H1 (cell line): ENCODE data around the gene MYO9A. TPM values are rescaled to one million over a fixed set of nuclear protein-coding genes. Genes with fewer than 3 reads are reported as not detected.

Source experiments
- CTCF ChIA-PET: fragments of 300-600 bp; sonication (Branson Sonifier 250); formaldehyde crosslinking; loops from one replicate; lab custom pipeline; 2021; ENCODE audit not compliant: partially characterized antibody; lab: Charles Lee
- POLR2A ChIA-PET: fragments of 300-600 bp; sonication (Branson Sonifier 250); formaldehyde crosslinking; loops from one replicate; lab custom pipeline; 2021; ENCODE audit warnings: inconsistent platforms; ENCODE audit not compliant: partially characterized antibody; lab: Charles Lee
- DNase-seq, 2 experiments: peaks; one replicate each; pipeline versions ENCODE4 v3.0.0 to v3.0.0-alpha.2; 2010 to 2022; ENCODE audit warnings: low spot score in 2 of 2, low read depth in 1 of 2, mixed read lengths in 1 of 2
- FAIRE-seq: peaks from 2 replicates; lab custom pipeline; 2011; peaks lifted over from hg19 to GRCh38; lab: Jason Lieb, UNC
- H2AFZ ChIP-seq: 2 replicates; pipeline ENCODE4 v1.8.1; 2012; ENCODE audit warnings: low read length, inconsistent platforms
- H2AK5ac ChIP-seq: 2 replicates; pipeline ENCODE4 v1.6.1; 2013; ENCODE audit warnings: low read depth, low read length
- H2BK120ac ChIP-seq: replicated peaks from 2 replicates; pipeline ENCODE3; 2013; ENCODE audit warnings: low read depth, low read length, inconsistent platforms
- H2BK12ac ChIP-seq: 2 replicates; pipeline ENCODE4 v1.6.1; 2013; ENCODE audit warnings: low read depth, low read length
- H2BK15ac ChIP-seq: 2 replicates; pipeline ENCODE4 v1.6.1; 2013; ENCODE audit warnings: low read length
- H2BK20ac ChIP-seq: 2 replicates; pipeline ENCODE4 v1.6.1; 2013; ENCODE audit warnings: low read length
- H2BK5ac ChIP-seq: 2 replicates; pipeline ENCODE4 v1.6.1; 2013; ENCODE audit warnings: low read depth, low read length
- H3K14ac ChIP-seq: 2 replicates; pipeline ENCODE4 v1.6.1; 2013; ENCODE audit warnings: inconsistent platforms; ENCODE audit not compliant: insufficient read length
- H3K18ac ChIP-seq: 2 replicates; pipeline ENCODE4 v1.6.1; 2013; ENCODE audit warnings: low read length; ENCODE audit errors: extremely low read depth
- H3K23ac ChIP-seq: 2 replicates; pipeline ENCODE4 v1.6.1; 2013; ENCODE audit warnings: inconsistent platforms; ENCODE audit not compliant: insufficient read length
- H3K23me2 ChIP-seq: 2 replicates; pipeline ENCODE4 v1.6.1; 2013; ENCODE audit warnings: low read depth, low read length
- H3K27ac ChIP-seq: 2 replicates; pipeline ENCODE4 v1.6.1; 2011; ENCODE audit warnings: low read depth, low read length, inconsistent platforms
- H3K27me3 ChIP-seq, 4 experiments: replicated peaks in 1 of 4; 1 replicate in 1 of 4; 2 replicates in 3 of 4; pipeline versions ENCODE4 v1.6.1 to v1.8.1; 2011 to 2013; ENCODE audit warnings: low read length in 3 of 4, mild to moderate bottlenecking in 3 of 4, inconsistent platforms in 2 of 4, mixed read lengths in 2 of 4, moderate library complexity in 1 of 4; ENCODE audit not compliant: control insufficient read depth in 3 of 4, insufficient read depth in 3 of 4; ENCODE audit errors: extremely low read depth in 1 of 4
- H3K36me3 ChIP-seq, 4 experiments: 2 replicates each; pipeline versions ENCODE4 v1.6.1 to v1.8.1; 2011 to 2013; ENCODE audit warnings: mild to moderate bottlenecking in 4 of 4, low read length in 3 of 4, moderate library complexity in 2 of 4, control low read depth in 1 of 4, inconsistent platforms in 1 of 4; ENCODE audit not compliant: insufficient read depth in 4 of 4, control insufficient read depth in 2 of 4
- H3K4ac ChIP-seq: replicated peaks from 2 replicates; pipeline ENCODE3; 2013; ENCODE audit warnings: low read length, low read depth, mixed read lengths, inconsistent platforms; ENCODE audit not compliant: insufficient read length
- H3K4me1 ChIP-seq, 4 experiments: replicated peaks in 1 of 4; 1 replicate in 1 of 4; 2 replicates in 3 of 4; pipeline versions ENCODE4 v1.6.1 to v1.8.1; 2011 to 2013; ENCODE audit warnings: low read length in 3 of 4, inconsistent platforms in 2 of 4, mixed read lengths in 1 of 4; ENCODE audit not compliant: insufficient read depth in 4 of 4, control insufficient read depth in 3 of 4
- H3K4me2 ChIP-seq, 2 experiments: 2 replicates each; pipeline versions ENCODE4 v1.6.1 to v1.8.1; 2011 to 2013; ENCODE audit warnings: low read depth in 2 of 2, low read length in 2 of 2, control low read depth in 1 of 2, inconsistent platforms in 1 of 2, mild to moderate bottlenecking in 1 of 2; ENCODE audit not compliant: insufficient read depth in 1 of 2
- H3K4me3 ChIP-seq, 4 experiments: fragments of 200-600, 300-600 bp in 1 of 4; sonication (generic), shearing (Covaris generic), sonication (Bioruptor Twin) in 1 of 4; 2 replicates each; pipeline versions ENCODE4 v1.5.1 to v1.8.1; 2011 to 2016; ENCODE audit warnings: low read length in 4 of 4, low read depth in 3 of 4, control low read depth in 2 of 4, inconsistent platforms in 2 of 4, mild to moderate bottlenecking in 2 of 4, mixed read lengths in 1 of 4, moderate library complexity in 1 of 4; ENCODE audit not compliant: insufficient read depth in 2 of 4; ENCODE audit errors: extremely low read depth in 1 of 4
- H3K56ac ChIP-seq: replicated peaks from 2 replicates; pipeline ENCODE3; 2013; ENCODE audit warnings: low read depth, mild to moderate bottlenecking, mixed read lengths, low read length, inconsistent platforms; ENCODE audit not compliant: insufficient read length
- H3K79me1 ChIP-seq: 2 replicates; pipeline ENCODE4 v1.6.1; 2013; ENCODE audit warnings: low read depth, low read length, control low read depth
- H3K79me2 ChIP-seq, 2 experiments: 2 replicates each; pipeline versions ENCODE4 v1.6.1 to v1.8.1; 2012 to 2013; ENCODE audit warnings: low read length in 2 of 2, mild to moderate bottlenecking in 2 of 2, inconsistent platforms in 1 of 2; ENCODE audit not compliant: insufficient read depth in 2 of 2, control insufficient read depth in 1 of 2
- H3K9ac ChIP-seq, 4 experiments: replicated peaks in 1 of 4; 1 replicate in 1 of 4; 2 replicates in 3 of 4; pipeline versions ENCODE4 v1.6.1 to v1.8.1; 2011 to 2013; ENCODE audit warnings: low read depth in 3 of 4, low read length in 3 of 4, control low read depth in 2 of 4, mild to moderate bottlenecking in 2 of 4, moderate library complexity in 2 of 4, inconsistent platforms in 1 of 4; ENCODE audit errors: extremely low read depth in 1 of 4
- H3K9me3 ChIP-seq, 2 experiments: 2 replicates each; pipeline versions ENCODE4 v1.6.1 to v1.8.1; 2012 to 2013; ENCODE audit warnings: mild to moderate bottlenecking in 2 of 2, moderate library complexity in 2 of 2, control low read depth in 1 of 2, inconsistent platforms in 1 of 2, low read depth in 1 of 2, low read length in 1 of 2, mixed read lengths in 1 of 2; ENCODE audit not compliant: insufficient read depth in 2 of 2
- H4K20me1 ChIP-seq, 2 experiments: replicated peaks in 1 of 2; 2 replicates each; pipeline versions ENCODE3 to v1.8.1; 2011 to 2013; ENCODE audit warnings: inconsistent platforms in 2 of 2, low read length in 2 of 2, mild to moderate bottlenecking in 1 of 2; ENCODE audit not compliant: insufficient read depth in 2 of 2, control insufficient read depth in 1 of 2
- H4K5ac ChIP-seq: 2 replicates; pipeline ENCODE4 v1.6.1; 2013; ENCODE audit warnings: low read length, low read depth, mixed read lengths, inconsistent platforms; ENCODE audit not compliant: insufficient read length
- H4K8ac ChIP-seq: 2 replicates; pipeline ENCODE4 v1.8.0; 2013; ENCODE audit warnings: mild to moderate bottlenecking, moderate library complexity, low read length, inconsistent platforms; ENCODE audit not compliant: insufficient read depth; ENCODE audit errors: extremely low read depth
- H4K91ac ChIP-seq: replicated peaks from 2 replicates; pipeline ENCODE3; 2013; ENCODE audit warnings: low read length, mixed read lengths, inconsistent platforms; ENCODE audit not compliant: insufficient read length
- CHD1 ChIP-seq: IDR thresholded peaks from 2 replicates; pipeline ENCODE4 v1.6.1; 2012; ENCODE audit warnings: low read depth, low read length, improper control_type of control experiment
- CHD2 ChIP-seq: IDR thresholded peaks from 2 replicates; pipeline ENCODE4 v1.6.1; 2012; ENCODE audit warnings: low read length, improper control_type of control experiment
- EGR1 ChIP-seq: IDR thresholded peaks from 2 replicates; pipeline ENCODE4 v1.6.1; 2011; ENCODE audit warnings: low read depth, low read length, borderline replicate concordance
- HDAC2 ChIP-seq, 2 experiments: fragments of 300-600 bp in 1 of 2; sonication (generic) in 1 of 2; IDR thresholded peaks; 2 replicates each; pipeline ENCODE4 v1.6.1; 2011 to 2012; ENCODE audit warnings: low read depth in 2 of 2, low read length in 2 of 2, mild to moderate bottlenecking in 2 of 2, moderate library complexity in 2 of 2, borderline replicate concordance in 1 of 2, inconsistent platforms in 1 of 2
- HDAC6 ChIP-seq: IDR thresholded peaks from one replicate; pipeline ENCODE4 v1.7.1; 2012; ENCODE audit warnings: low read depth, mild to moderate bottlenecking, inconsistent platforms, low read length, moderate library complexity
- JUN ChIP-seq: IDR thresholded peaks from 2 replicates; pipeline ENCODE4 v1.6.1; 2011; ENCODE audit warnings: low read depth, mild to moderate bottlenecking, improper control_type of control experiment, low read length
- KDM5A ChIP-seq: fragments of 200-600 bp; IDR thresholded peaks from 2 replicates; pipeline ENCODE4 v1.7.1; 2012; ENCODE audit warnings: mild to moderate bottlenecking, low read length, inconsistent platforms, mixed read lengths
- NANOG ChIP-seq: IDR thresholded peaks from 2 replicates; pipeline ENCODE4 v1.6.1; 2011; ENCODE audit warnings: low read length, low read depth, mild to moderate bottlenecking, inconsistent platforms; ENCODE audit not compliant: insufficient read depth, poor library complexity, severe bottlenecking
- SAP30 ChIP-seq: fragments of 300-600 bp; sonication (generic); IDR thresholded peaks from 2 replicates; pipeline ENCODE4 v1.7.1; 2012; ENCODE audit warnings: low read length, moderate library complexity, mild to moderate bottlenecking, inconsistent platforms; ENCODE audit not compliant: insufficient read depth, insufficient replicate concordance
- SUZ12 ChIP-seq: fragments of 200-600 bp; sonication (generic); IDR thresholded peaks from 2 replicates; pipeline ENCODE4 v1.6.1; 2012; ENCODE audit warnings: mild to moderate bottlenecking, inconsistent platforms, low read length, moderate library complexity, mixed read lengths
- TAF1 ChIP-seq: IDR thresholded peaks from 2 replicates; pipeline ENCODE4 v1.6.1; 2011; ENCODE audit warnings: mild to moderate bottlenecking, low read depth, low read length
- WGBS, 2 experiments: shearing (Covaris generic) in 1 of 2; methylation state at CpG; one replicate each; pipeline versions ENCODE4 v1.1.6 to v1.1.7; 2013 to 2015; ENCODE audit warnings: low lambda C conversion rate in 2 of 2, mixed read lengths in 2 of 2, inconsistent platforms in 1 of 2, low coverage in 1 of 2, missing lambda C conversion rate in 1 of 2; ENCODE audit not compliant: insufficient replicate concordance in 2 of 2, insufficient coverage in 1 of 2, insufficient read length in 1 of 2; ENCODE audit errors: extremely low coverage in 1 of 2, missing lambda C conversion rate in 1 of 2; 5-methylcytosine and 5-hydroxymethylcytosine counted together
- polyA plus RNA-seq, 7 experiments: library from polyadenylated mRNA; depleted of rRNA in 3 of 7; stranded (reverse) in 5 of 7; unstranded in 2 of 7; fragments of >200 nt in 5 of 7; fragments of 200-250 nt in 2 of 7; gene quantifications; 1 replicate in 5 of 7; 2 replicates in 1 of 7; 4 replicates in 1 of 7; pipeline versions ENCODE4 v1.2.1 to v1.2.3, GENCODE V29; 2011 to 2013; ENCODE audit warnings: missing spikeins in 2 of 7, mixed read lengths in 2 of 7
- total RNA-seq: library from RNA; stranded (reverse); fragmentation: NEBNext Ultra II Directional; extraction: Animal tissue kit (Norgen Biotek cat#: 25700); gene quantifications from 2 replicates; pipeline ENCODE4 v1.2.1, GENCODE V29; 2021
- TF ChIP-seq, protein P1 (sequence below): IDR thresholded peaks from 2 replicates; pipeline ENCODE4 v1.6.1; 2011; ENCODE audit warnings: low read depth, mild to moderate bottlenecking, low read length; ENCODE audit not compliant: insufficient read depth

Gene MYO9A
- total and polyA plus RNA-seq, 2 of the 8 experiments (the other 6 are each of a cell fraction or from before 2014, with no cell fraction given), result 3.9 to 26.0 TPM

DNA sequence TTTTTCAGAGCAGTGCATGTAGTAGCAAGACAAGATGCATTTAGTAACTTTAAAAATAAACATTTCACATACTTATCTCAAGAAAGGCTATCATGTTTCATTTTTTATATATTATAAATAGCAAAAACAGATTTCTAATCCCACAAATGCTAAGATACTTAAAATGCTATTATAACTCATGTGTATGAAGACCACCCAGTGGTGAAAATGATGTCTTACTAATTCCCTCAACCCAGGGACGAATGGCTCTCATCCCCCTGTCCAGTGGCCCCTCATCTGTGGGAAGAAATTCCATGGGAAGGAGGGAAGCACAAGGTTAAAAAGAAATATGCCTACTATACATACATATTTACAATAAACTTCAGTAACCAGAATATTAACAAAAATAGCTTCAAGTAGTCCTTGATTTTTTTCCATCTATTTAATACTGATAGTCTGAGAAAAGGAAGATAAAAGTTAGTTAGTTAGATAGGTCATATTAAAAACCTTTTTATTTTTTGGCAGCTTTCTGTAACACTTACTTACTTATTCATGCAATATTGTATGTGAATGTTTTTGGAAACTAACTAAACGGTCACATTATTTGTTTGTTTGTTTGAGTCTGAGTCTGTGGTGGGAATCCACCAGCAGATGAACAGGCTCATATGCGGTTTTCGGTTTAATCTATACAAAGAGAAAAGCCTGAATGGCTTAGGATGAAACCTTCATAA lies 292.8 kb downstream of the MYO9A start:
- no peak overlapping the region for H3K14ac ChIP-seq
- H3K27me3 ChIP-seq, result no peaks in the 10 kb centered on the region
- H2BK12ac ChIP-seq, result no peak overlapping the region
- FAIRE-seq (no peak), DNase-seq (no peak)
- no peak overlapping the region for H3K4me2 ChIP-seq
- H3K9ac ChIP-seq, result no peak overlapping the region
- no peak overlapping the region for H4K8ac ChIP-seq
- no peak overlapping the region for H3K27ac ChIP-seq
- H4K91ac ChIP-seq, result no peak overlapping the region
- CTCF ChIA-PET, result interaction anchor here (0.9 to 1.2 kb wide), 3 partner anchors 22 to 161 kb away, joined by 3 read pairs; no protein-coding TSS in a partner anchor
- no peak overlapping the region for H2BK15ac ChIP-seq
- H3K4me1 ChIP-seq, result peaks cover 0 to 12% (median 7%) of the 10 kb centered on the region in 4 experiments; a peak in 4 of 7 replicates
- no peaks in the 10 kb centered on the region for H3K79me1 ChIP-seq
- H3K18ac ChIP-seq, result no peak overlapping the region
- H2AFZ ChIP-seq, result no peak overlapping the region
- H4K20me1 ChIP-seq, result no peaks in the 10 kb centered on the region
- H2BK120ac ChIP-seq, result no peak overlapping the region
- H3K23me2 ChIP-seq, result no peaks in the 10 kb centered on the region
- no peak overlapping the region for H2BK20ac ChIP-seq
- POLR2A ChIA-PET, result no interaction called here
- no peak overlapping the region for H3K4ac ChIP-seq
- peaks cover 0 to 22% (median 7%) of the 10 kb centered on the region in 4 experiments; a peak in 3 of 8 replicates for H3K36me3 ChIP-seq
- no peak overlapping the region for H2BK5ac ChIP-seq
- no peak overlapping the region for H3K56ac ChIP-seq
- H3K9me3 ChIP-seq, result peaks cover 9 to 21% of the 10 kb centered on the region in 2 experiments; a peak in 3 of 4 replicates
- no peak overlapping the region for H2AK5ac ChIP-seq
- H4K5ac ChIP-seq, result no peak overlapping the region
- H3K79me2 ChIP-seq, result no peaks in the 10 kb centered on the region
- 81% methylated on average over 4 of the region's 4 CpGs; no CpG with 5 or more reads in 1 of the 2 experiments for WGBS, 2 experiments
- no peak overlapping the region for H3K23ac ChIP-seq
- no peak overlapping the region for H3K4me3 ChIP-seq
- TF ChIP-seq HDAC6 (no peak), KDM5A (no peak), SUZ12 (no peak), SAP30 (no peak), JUN (no peak), EGR1 (no peak), CHD2 (no peak), HDAC2 (IDR thresholded peaks at IDR 0.05; ENCODE audit: borderline replicate concordance in 1 of 2, low read depth in 2 of 2, low read length in 2 of 2) (no peak), CHD1 (no peak), NANOG (no peak), TAF1 (no peak)
- TF ChIP-seq, protein P1, sequence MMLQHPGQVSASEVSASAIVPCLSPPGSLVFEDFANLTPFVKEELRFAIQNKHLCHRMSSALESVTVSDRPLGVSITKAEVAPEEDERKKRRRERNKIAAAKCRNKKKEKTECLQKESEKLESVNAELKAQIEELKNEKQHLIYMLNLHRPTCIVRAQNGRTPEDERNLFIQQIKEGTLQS, result no peak
